Colonic mucosa (tissue), 4 donors: ENCODE measurements around the gene PCCA. TPM values are rescaled to one million over a fixed set of nuclear protein-coding genes. Genes with fewer than 3 reads are reported as not detected.
"Not testable (repeated sequence)": the region's sequence is repeated elsewhere in the genome, so short reads cannot be mapped to it uniquely, and the experiment has no call there.

ENCODE experiments used
- DNase-seq: peaks from one replicate; pipeline ENCODE4 v3.0.0-alpha.2; 2020
- H3K27ac ChIP-seq: fragments of 200-600 bp; one replicate; pipeline ENCODE4 v1.8.0; 2021
- H3K27me3 ChIP-seq: fragments of 200-600 bp; one replicate; pipeline ENCODE4 v1.8.0; 2021
- H3K36me3 ChIP-seq: fragments of 200-600 bp; one replicate; pipeline ENCODE4 v1.8.0; 2021
- H3K4me1 ChIP-seq: fragments of 200-600 bp; one replicate; pipeline ENCODE4 v1.8.0; 2021; ENCODE audit warnings: mild to moderate bottlenecking
- H3K4me3 ChIP-seq: fragments of 200-600 bp; one replicate; pipeline ENCODE4 v1.8.0; 2021
- H3K9ac ChIP-seq, 2 donors: one replicate each; pipeline ENCODE4 v1.7.0; 2013; ENCODE audit warnings: control low read depth in 2 of 2, low read depth in 2 of 2, low read length in 2 of 2
- H3K9me3 ChIP-seq: fragments of 200-600 bp; one replicate; pipeline ENCODE4 v1.8.0; 2021
- CTCF ChIP-seq: fragments of 200-600 bp; IDR thresholded peaks from one replicate; pipeline ENCODE4 v1.8.0; 2022; ENCODE audit warnings: antibody characterized with exemption, mild to moderate bottlenecking
- intact Hi-C: fragments of 100-400 bp; cut with DNase I; formaldehyde crosslinking; loops from one replicate; pipeline ENCODE4 v1.14.1; 2022
- total RNA-seq, 2 donors: library from RNA; stranded (reverse); fragmentation: NEBNext Ultra II Directional in 1 of 2; extraction: Animal tissue kit (Norgen Biotek cat#: 25700) in 1 of 2; gene quantifications; one replicate each; pipeline ENCODE4 v1.2.1, GENCODE V29; 2021
- donor health status: healthy.
- donor health status: DM: no; HTN: no; CAD: no.
- donor health status: DM: no; HTN: no; CAD: no.

Gene PCCA
- total RNA-seq, 2 donors from 2014 or later = 65.5 to 109 TPM

GRCh38 chr13:100098445-100099116 is 9.7 kb downstream of the PCCA start:
- no peak for DNase-seq
- H3K27ac ChIP-seq = no peak overlapping the region
- intact Hi-C loops = no loop called here
- no peak overlapping the region for H3K9ac ChIP-seq
- H3K36me3 ChIP-seq = no peaks in the 10 kb centered on the region
- no peaks in the 10 kb centered on the region for H3K9me3 ChIP-seq
- TF ChIP-seq CTCF = no peak
- no peaks in the 10 kb centered on the region for H3K4me1 ChIP-seq
- no peaks in the 10 kb centered on the region for H3K27me3 ChIP-seq
- H3K4me3 ChIP-seq = no peak overlapping the region

- DNase-seq, H3K9ac ChIP-seq, H3K27me3 ChIP-seq, H3K9me3 ChIP-seq, H3K4me3 ChIP-seq, intact Hi-C loops, H3K27ac ChIP-seq, H3K36me3 ChIP-seq, H3K4me1 ChIP-seq: not testable (repeated sequence)
Measured at GRCh38 chr13:100099117-100099445, 10.2 kb downstream of the PCCA start.

GRCh38 chr13:100100115-100100879 is 11.4 kb downstream of the PCCA start:
- H3K27me3 ChIP-seq = no peaks in the 10 kb centered on the region
- peak; percentile 65 for DNase-seq
- no peak overlapping the region for H3K4me3 ChIP-seq
- H3K9me3 ChIP-seq = no peaks in the 10 kb centered on the region
- intact Hi-C loops = no loop called here
- no peak overlapping the region for H3K9ac ChIP-seq
- no peak for TF ChIP-seq CTCF
- H3K27ac ChIP-seq = peak overlapping the region; percentile 15
- H3K4me1 ChIP-seq = peaks cover 1% of the 10 kb centered on the region
- no peaks in the 10 kb centered on the region for H3K36me3 ChIP-seq

- H3K4me1 ChIP-seq = peaks cover 4% of the 10 kb centered on the region
- no peak overlapping the region for H3K27ac ChIP-seq
- H3K36me3 ChIP-seq = no peaks in the 10 kb centered on the region
- no peak for DNase-seq
- no peaks in the 10 kb centered on the region for H3K27me3 ChIP-seq
- intact Hi-C loops = no loop called here
- no peak overlapping the region for H3K9ac ChIP-seq
- H3K9me3 ChIP-seq = no peaks in the 10 kb centered on the region
- no peak overlapping the region for H3K4me3 ChIP-seq
- TF ChIP-seq CTCF = no peak
Measured at GRCh38 chr13:100102042-100102441, 13.1 kb downstream of the PCCA start.

GRCh38 chr13:100106005-100106404 is 17.1 kb downstream of the PCCA start:
- no peaks in the 10 kb centered on the region for H3K9me3 ChIP-seq
- no peaks in the 10 kb centered on the region for H3K36me3 ChIP-seq
- H3K4me1 ChIP-seq = peaks cover 4% of the 10 kb centered on the region
- H3K9ac ChIP-seq = no peak overlapping the region
- peak overlapping the region; percentile 34 for H3K27ac ChIP-seq
- DNase-seq = no peak
- H3K27me3 ChIP-seq = no peaks in the 10 kb centered on the region
- H3K4me3 ChIP-seq = no peak overlapping the region
- TF ChIP-seq CTCF = no peak
- intact Hi-C loops = no loop called here

- no peak overlapping the region for H3K9ac ChIP-seq
- no peaks in the 10 kb centered on the region for H3K9me3 ChIP-seq
- H3K4me1 ChIP-seq = peaks cover 4% of the 10 kb centered on the region
- no peak for TF ChIP-seq CTCF
- no peak overlapping the region for H3K4me3 ChIP-seq
- no peaks in the 10 kb centered on the region for H3K27me3 ChIP-seq
- no peak for DNase-seq
- H3K36me3 ChIP-seq = no peaks in the 10 kb centered on the region
- intact Hi-C loops = no loop called here
- no peak overlapping the region for H3K27ac ChIP-seq
Measured at GRCh38 chr13:100106705-100107104, 17.8 kb downstream of the PCCA start.
